K562 (cell line): ENCODE results near the gene HAUS7. TPM values are rescaled to one million over a fixed set of nuclear protein-coding genes. Genes with fewer than 3 reads are reported as not detected.

Experiments
- CBFA2T3 ChIP-seq: fragments of 450-650 bp; IDR thresholded peaks from 2 replicates; pipeline ENCODE4 v1.6.1; 2017
- KAT2B ChIP-seq: IDR thresholded peaks from one replicate; pipeline ENCODE4 v1.6.1; 2012; ENCODE audit warnings: low read depth, mild to moderate bottlenecking, control low read depth, inconsistent platforms, low read length, moderate library complexity
- LCOR ChIP-seq: sonication (generic); formaldehyde crosslinking; IDR thresholded peaks from 2 replicates; pipeline ENCODE4 v1.8.0; 2022; ENCODE audit warnings: mild to moderate bottlenecking, missing genetic modification reagents
- NR2C2 ChIP-seq, 2 experiments: fragments of 200-800 bp in 1 of 2; sonication (Bioruptor generic) in 1 of 2; sonication (generic) in 1 of 2; formaldehyde crosslinking in 1 of 2; IDR thresholded peaks; 2 replicates each; pipeline versions ENCODE4 v1.6.1 to v1.8.0; 2016 to 2022; ENCODE audit warnings: mild to moderate bottlenecking in 1 of 2, missing compliant biosample characterization in 1 of 2, missing genetic modification characterization in 1 of 2, missing genetic modification reagents in 1 of 2
- POLR2AphosphoS5 ChIP-seq: IDR thresholded peaks from 2 replicates; pipeline ENCODE4 v1.6.1; 2011; ENCODE audit warnings: mild to moderate bottlenecking, low read depth, low read length, moderate library complexity; ENCODE audit not compliant: control insufficient read depth, insufficient read depth
- RBM25 ChIP-seq: fragments of 200-400 bp; formaldehyde crosslinking; IDR thresholded peaks from 2 replicates; pipeline ENCODE4 v1.6.1; 2018; ENCODE audit warnings: low read length, low read depth, moderate library complexity; ENCODE audit not compliant: severe bottlenecking
- RHOXF2B ChIP-seq: fragments of 250-450 bp; sonication (Bioruptor Pico); conservative IDR thresholded peaks from 2 replicates; pipeline ENCODE4 v1.5.1; 2021
- SIN3B ChIP-seq: fragments of 450-650 bp; IDR thresholded peaks from 2 replicates; pipeline ENCODE4 v1.6.1; 2017; ENCODE audit warnings: low read depth, mild to moderate bottlenecking, moderate library complexity
- SMAD1 ChIP-seq: fragments of 150-350 bp; IDR thresholded peaks from 2 replicates; pipeline ENCODE4 v1.6.1; 2014; ENCODE audit warnings: low read length, low read depth; ENCODE audit not compliant: partially characterized antibody
- WHSC1 ChIP-seq: IDR thresholded peaks from one replicate; pipeline ENCODE4 v1.6.1; 2012; ENCODE audit warnings: low read length, control low read depth, inconsistent platforms
- ZKSCAN1 ChIP-seq: fragments of 150-350 bp; IDR thresholded peaks from 2 replicates; pipeline ENCODE4 v1.6.1; 2016; ENCODE audit warnings: low read depth, low read length
- ZNF76 ChIP-seq: fragments of 250-450 bp; sonication (Bioruptor Pico); IDR thresholded peaks from 2 replicates; pipeline ENCODE4 v1.4.0; 2020; ENCODE audit warnings: mild to moderate bottlenecking, moderate library complexity, borderline replicate concordance
- polyA plus RNA-seq, 8 experiments: library from polyadenylated mRNA; depleted of rRNA in 4 of 8; stranded (reverse) in 5 of 8; unstranded in 3 of 8; fragments of >200 nt; fragmentation: Nextera tagmentation in 2 of 8; fragmentation: Illumina TruSeq in 1 of 8; extraction: Ambion mirVana in 2 of 8; extraction: Trizol in 1 of 8; gene quantifications; 2 replicates each; pipeline versions ENCODE4 v1.2.1 to v1.2.3, GENCODE V29; 2011 to 2014; ENCODE audit warnings: inconsistent platforms in 1 of 8, missing spikeins in 1 of 8
- total RNA-seq, 7 experiments: library from RNA; depleted of rRNA in 6 of 7; stranded (reverse); fragments of >200 nt in 6 of 7; fragmentation: Illumina TruSeq in 2 of 7; extraction: Trizol in 2 of 7; gene quantifications; 2 replicates each; pipeline versions ENCODE4 v1.2.1 to v1.2.3, GENCODE V29; 2011 to 2021; ENCODE audit warnings: low replicate concordance in 1 of 7
- TF ChIP-seq, protein P1 (sequence below): fragments of 450-650 bp; IDR thresholded peaks from 2 replicates; pipeline ENCODE4 v1.6.1; 2016; ENCODE audit warnings: mild to moderate bottlenecking, moderate library complexity
- TF ChIP-seq, protein P2 (sequence below): fragments of 200-800 bp; sonication (Bioruptor generic); IDR thresholded peaks from 2 replicates; pipeline ENCODE4 v1.6.1; 2017; ENCODE audit warnings: missing genetic modification characterization, missing compliant biosample characterization

The HAUS7 gene
- total and polyA plus RNA-seq, 9 of the 15 experiments (the other 6 are each of a cell fraction or from before 2014, with no cell fraction given), result 10.0 to 94.9 (median 48.8) TPM

DNA sequence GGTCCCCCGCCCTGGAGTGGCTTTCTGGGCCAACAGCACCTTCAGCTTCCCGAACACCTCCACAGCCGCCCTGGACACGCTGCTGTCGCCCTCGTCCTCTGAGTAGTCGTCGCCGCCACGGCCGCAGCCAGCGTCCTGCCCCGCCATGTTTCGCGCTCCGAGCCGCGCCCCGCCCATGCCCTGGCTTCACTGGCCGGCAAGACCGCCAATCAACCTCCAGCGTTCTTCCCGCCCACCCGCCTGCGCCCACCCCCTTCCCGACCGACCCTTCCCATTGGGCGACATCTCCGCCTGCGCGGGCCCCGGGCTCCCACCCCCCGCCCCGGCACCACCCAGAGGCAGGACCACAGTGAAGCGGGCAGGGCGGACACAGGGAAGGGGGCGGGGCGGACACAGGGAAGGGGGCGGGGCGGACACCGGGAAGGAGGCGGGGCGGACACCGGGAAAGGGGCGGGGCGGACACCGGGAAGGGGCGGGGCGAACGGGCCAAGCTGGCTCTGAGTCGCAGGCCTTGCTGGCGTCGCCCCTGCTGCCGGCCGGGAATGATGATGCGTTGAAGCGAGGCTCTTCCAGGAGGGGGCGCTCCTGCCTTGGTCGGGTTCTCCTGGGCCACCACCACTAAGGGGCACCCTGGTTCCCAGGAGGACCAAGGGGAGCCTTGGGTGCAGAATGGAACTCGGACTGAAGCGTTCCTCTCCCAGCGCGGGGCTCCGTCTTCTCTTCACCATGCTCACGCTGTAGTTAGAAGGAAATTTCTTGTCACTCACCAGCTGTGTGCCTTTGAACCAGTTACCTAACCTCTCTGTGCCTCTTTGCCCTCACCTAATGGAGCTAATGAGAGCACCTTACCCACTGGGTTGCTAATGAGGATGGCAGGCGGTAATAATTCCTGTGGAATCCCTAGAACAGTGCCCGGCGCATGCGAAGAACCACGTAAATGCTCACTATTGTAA, at the start of gene HAUS7 (continued):
- TF ChIP-seq, protein P1, sequence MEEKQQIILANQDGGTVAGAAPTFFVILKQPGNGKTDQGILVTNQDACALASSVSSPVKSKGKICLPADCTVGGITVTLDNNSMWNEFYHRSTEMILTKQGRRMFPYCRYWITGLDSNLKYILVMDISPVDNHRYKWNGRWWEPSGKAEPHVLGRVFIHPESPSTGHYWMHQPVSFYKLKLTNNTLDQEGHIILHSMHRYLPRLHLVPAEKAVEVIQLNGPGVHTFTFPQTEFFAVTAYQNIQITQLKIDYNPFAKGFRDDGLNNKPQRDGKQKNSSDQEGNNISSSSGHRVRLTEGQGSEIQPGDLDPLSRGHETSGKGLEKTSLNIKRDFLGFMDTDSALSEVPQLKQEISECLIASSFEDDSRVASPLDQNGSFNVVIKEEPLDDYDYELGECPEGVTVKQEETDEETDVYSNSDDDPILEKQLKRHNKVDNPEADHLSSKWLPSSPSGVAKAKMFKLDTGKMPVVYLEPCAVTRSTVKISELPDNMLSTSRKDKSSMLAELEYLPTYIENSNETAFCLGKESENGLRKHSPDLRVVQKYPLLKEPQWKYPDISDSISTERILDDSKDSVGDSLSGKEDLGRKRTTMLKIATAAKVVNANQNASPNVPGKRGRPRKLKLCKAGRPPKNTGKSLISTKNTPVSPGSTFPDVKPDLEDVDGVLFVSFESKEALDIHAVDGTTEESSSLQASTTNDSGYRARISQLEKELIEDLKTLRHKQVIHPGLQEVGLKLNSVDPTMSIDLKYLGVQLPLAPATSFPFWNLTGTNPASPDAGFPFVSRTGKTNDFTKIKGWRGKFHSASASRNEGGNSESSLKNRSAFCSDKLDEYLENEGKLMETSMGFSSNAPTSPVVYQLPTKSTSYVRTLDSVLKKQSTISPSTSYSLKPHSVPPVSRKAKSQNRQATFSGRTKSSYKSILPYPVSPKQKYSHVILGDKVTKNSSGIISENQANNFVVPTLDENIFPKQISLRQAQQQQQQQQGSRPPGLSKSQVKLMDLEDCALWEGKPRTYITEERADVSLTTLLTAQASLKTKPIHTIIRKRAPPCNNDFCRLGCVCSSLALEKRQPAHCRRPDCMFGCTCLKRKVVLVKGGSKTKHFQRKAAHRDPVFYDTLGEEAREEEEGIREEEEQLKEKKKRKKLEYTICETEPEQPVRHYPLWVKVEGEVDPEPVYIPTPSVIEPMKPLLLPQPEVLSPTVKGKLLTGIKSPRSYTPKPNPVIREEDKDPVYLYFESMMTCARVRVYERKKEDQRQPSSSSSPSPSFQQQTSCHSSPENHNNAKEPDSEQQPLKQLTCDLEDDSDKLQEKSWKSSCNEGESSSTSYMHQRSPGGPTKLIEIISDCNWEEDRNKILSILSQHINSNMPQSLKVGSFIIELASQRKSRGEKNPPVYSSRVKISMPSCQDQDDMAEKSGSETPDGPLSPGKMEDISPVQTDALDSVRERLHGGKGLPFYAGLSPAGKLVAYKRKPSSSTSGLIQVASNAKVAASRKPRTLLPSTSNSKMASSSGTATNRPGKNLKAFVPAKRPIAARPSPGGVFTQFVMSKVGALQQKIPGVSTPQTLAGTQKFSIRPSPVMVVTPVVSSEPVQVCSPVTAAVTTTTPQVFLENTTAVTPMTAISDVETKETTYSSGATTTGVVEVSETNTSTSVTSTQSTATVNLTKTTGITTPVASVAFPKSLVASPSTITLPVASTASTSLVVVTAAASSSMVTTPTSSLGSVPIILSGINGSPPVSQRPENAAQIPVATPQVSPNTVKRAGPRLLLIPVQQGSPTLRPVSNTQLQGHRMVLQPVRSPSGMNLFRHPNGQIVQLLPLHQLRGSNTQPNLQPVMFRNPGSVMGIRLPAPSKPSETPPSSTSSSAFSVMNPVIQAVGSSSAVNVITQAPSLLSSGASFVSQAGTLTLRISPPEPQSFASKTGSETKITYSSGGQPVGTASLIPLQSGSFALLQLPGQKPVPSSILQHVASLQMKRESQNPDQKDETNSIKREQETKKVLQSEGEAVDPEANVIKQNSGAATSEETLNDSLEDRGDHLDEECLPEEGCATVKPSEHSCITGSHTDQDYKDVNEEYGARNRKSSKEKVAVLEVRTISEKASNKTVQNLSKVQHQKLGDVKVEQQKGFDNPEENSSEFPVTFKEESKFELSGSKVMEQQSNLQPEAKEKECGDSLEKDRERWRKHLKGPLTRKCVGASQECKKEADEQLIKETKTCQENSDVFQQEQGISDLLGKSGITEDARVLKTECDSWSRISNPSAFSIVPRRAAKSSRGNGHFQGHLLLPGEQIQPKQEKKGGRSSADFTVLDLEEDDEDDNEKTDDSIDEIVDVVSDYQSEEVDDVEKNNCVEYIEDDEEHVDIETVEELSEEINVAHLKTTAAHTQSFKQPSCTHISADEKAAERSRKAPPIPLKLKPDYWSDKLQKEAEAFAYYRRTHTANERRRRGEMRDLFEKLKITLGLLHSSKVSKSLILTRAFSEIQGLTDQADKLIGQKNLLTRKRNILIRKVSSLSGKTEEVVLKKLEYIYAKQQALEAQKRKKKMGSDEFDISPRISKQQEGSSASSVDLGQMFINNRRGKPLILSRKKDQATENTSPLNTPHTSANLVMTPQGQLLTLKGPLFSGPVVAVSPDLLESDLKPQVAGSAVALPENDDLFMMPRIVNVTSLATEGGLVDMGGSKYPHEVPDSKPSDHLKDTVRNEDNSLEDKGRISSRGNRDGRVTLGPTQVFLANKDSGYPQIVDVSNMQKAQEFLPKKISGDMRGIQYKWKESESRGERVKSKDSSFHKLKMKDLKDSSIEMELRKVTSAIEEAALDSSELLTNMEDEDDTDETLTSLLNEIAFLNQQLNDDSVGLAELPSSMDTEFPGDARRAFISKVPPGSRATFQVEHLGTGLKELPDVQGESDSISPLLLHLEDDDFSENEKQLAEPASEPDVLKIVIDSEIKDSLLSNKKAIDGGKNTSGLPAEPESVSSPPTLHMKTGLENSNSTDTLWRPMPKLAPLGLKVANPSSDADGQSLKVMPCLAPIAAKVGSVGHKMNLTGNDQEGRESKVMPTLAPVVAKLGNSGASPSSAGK, result 0 out of 2 replicates have a peak, but pooled peaks have one; percentile 53
- TF ChIP-seq KAT2B (no peak), NR2C2 (CRISPR knock-in tag; IDR thresholded peaks at IDR 0.05) (no peak), NR2C2 (tag; IDR thresholded peaks at IDR 0.05) (no peak), LCOR (no peak), RBM25 (peak; percentile 91), ZNF76 (CRISPR knock-in tag) (no peak), WHSC1 (no peak), SMAD1 (no peak), SIN3B (peak; percentile 45; the same call in 1 of the 2 replicates), RHOXF2B (no peak), ZKSCAN1 (no peak), POLR2AphosphoS5 (no peak), CBFA2T3 (no peak)
- TF ChIP-seq, protein P2, sequence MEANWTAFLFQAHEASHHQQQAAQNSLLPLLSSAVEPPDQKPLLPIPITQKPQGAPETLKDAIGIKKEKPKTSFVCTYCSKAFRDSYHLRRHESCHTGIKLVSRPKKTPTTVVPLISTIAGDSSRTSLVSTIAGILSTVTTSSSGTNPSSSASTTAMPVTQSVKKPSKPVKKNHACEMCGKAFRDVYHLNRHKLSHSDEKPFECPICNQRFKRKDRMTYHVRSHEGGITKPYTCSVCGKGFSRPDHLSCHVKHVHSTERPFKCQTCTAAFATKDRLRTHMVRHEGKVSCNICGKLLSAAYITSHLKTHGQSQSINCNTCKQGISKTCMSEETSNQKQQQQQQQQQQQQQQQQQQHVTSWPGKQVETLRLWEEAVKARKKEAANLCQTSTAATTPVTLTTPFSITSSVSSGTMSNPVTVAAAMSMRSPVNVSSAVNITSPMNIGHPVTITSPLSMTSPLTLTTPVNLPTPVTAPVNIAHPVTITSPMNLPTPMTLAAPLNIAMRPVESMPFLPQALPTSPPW (CRISPR knock-in tag), result peak; percentile 85
